DMS 273 (cell line): Measurements from ENCODE around the gene SH3BP5.
A peak's percentile ranks its signal among the peaks of the same experiment; 100 is the strongest.

Source experiments
- DNase-seq: peaks from one replicate; lab custom pipeline; 2025; ENCODE audit not compliant: unreplicated experiment; lab: John Stamatoyannopoulos, UW

Gene SH3BP5

DNA sequence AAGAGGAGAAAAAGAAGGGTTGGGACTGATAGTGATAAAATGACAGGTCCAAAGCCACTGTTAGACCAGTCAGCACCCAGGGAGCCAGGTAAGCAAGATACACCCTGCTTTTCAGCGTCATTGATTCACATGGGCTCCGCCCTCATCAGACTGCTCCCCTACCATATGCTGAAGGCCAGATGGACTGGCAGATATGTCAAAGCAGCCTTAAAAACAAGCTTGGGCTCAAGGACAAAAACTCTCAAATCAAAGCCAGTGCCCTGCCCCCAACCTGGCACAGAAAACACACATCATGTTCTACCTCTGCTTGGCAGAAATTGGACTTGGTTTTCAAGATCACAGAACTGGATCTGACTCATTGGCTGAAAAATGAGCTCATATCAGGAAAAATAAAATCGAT is 33.4 kb downstream of the SH3BP5 start:
- DNase-seq = peak; percentile 92

DNA sequence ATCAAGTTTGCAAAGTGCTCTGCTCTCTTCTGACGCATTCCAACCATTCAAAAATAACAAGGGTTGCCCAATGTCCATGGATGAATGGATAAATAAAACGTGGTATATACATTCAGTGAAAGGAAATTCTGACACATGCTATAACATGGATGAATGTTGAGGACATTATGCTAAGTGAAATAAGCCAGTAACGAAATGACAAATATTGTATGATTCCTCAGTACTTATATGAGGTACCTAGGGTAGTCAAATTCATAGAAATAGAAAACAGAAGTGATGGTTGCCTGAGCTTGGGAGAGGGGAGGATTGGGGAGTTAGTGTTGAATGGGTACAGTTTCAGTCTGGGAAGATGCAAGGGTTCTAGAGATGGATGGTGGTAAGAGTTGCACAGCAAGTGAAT is 33.9 kb downstream of the SH3BP5 start:
- DNase-seq = no peak

DNA sequence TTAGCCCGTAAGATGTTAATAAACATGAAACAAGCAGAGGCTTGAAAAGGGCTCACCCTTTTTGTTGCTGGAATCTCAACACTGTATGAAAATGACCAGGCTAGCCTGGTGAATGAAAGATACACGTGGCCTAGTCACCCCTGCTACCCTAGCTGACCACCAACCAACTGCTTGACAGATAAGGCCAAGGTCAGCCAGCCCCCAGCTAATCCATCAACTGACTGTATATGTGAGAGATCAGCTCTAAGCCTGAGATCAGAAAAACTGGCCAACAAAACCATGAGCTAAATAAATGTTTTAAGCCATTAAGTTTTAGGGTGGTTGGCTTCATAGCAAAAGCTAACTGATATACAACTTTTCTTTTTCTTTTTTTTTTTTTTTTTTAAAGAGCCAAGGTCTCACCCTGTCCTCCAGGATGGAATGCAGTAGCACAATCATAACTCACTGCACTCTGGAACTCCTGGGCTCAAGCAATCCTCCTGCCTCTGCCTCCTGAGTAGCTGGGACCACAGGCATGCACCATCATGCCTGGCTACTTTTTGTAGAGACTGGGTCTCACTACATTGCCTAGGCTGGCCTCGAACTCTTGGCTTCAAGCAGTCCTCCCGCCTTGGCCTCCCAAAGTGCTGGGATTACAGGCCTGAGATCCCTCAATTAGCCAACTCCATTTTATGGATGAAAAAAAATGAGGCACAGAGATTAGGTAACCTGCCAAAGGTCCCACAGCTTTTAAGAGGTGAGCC is 34.6 kb downstream of the SH3BP5 start:
- DNase-seq = no peak

DNA sequence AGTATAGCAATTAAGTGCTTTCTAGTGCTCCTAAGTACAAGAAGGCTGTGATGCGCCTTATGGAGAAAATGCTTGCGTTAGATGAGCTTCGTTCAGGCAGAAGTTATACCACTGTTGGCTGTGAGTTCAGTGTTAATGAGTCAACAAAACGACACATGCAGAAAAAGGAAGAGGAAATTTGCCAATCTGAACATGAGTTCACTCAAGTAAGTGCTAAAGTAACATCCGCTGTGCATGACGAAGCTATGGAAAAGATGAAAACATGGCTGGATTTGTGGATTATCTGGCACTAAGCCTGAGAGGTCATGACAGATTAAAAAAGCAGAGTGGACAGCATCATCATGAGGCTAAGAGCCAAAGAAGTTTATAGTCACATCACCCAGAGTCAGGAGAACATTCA is 36.9 kb downstream of the SH3BP5 start:
- no peak for DNase-seq

DNA sequence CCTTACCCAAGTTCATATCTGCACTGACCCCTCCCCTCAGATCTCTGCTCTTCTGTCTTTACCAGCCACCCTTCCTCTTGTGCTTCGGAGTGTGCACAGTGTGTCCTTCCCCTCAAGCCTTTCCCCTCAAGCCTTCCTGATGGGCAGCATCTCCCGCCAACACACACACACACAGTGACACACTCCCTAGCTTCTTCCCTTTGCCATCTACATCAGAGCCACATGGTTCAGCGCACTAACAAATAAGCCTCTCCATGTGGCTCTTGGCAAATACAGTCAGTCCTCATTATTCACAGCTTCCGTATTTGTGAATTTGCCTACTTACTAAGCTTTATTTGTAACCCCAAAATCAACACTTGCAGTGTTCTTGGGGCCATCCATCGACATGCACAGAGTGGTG is 37.5 kb downstream of the SH3BP5 start:
- DNase-seq = no peak

DNA sequence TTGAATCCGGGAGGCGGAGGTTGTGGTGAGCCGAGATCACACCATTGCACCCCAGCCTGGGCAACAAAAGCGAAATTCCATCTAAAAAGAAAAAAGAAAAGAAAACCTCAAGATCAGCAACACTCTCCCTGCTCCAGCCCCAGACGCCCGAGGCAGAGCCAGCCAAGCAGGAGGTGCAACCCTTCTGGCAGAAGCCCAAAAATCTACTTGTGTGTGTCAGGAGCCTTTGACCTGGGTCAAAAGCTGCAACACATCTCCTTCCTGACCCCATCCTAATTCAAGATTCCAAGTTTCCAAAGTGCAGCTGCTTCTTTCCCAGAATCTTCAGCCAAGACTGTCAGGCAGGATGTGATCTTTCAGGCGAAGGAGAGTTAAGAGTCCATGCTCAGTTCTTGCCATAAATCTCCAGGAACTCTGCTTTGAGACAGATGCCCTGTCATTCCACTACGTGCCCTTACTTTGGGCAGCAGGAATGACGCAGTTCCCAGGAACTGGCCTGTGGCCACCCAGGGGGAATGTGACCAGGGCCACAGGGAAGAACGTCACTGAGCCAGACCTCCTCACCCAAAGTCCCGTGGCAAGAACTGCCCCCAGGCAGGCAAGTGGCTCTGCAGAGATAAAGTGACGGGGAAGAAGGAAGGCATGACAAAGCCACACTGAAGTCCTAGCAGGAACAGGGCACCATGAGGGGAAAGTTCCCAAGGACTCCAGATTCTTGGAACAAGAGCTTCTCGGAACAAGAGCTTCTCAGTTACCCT is 39.4 kb downstream of the SH3BP5 start:
- DNase-seq = peak; percentile 40

DNA sequence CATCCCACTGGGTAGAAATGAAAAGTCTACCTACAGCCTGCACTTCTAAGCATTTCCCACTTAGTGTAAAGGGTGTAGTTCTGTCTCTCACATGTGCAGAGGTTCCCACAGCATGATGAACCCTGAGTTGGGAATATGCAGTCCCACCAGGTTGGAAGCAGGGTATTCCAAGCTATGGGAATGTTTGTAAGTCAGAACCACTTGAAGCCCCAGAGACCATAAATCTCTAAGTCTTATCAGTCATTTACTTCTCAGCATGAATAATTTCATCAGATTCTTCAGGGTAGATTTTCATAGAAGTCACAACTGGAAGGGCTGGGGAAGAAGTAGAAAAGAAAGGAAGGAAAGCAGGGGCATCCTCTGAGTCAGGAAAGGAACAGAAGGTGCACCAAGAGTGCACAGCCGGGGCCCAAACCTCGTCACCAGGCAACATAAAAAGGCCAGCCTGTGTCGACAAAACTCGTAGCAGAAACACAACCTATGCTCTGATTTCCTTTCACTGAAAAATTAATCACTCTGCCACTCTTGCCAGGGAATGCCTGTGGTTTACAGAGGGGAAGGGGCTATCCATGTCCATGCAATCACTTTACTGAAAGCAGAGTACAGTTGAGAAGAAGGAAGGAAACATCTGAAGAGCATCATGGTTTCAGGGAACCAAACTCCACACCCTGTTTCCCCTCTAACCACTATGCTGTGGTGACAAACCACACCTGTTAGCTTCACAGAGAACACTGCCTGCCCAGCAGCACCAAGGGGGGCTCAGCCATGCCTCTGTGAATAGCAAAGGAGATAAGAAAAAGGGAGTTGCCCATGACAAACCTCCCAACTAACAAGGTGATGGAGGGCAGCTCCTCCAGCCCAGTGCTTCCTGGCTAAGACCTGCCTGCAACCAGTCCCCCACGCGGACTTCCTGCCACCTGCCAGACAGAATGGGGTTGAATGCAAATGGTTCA is 40.5 kb downstream of the SH3BP5 start:
- DNase-seq = peak; percentile 40

DNA sequence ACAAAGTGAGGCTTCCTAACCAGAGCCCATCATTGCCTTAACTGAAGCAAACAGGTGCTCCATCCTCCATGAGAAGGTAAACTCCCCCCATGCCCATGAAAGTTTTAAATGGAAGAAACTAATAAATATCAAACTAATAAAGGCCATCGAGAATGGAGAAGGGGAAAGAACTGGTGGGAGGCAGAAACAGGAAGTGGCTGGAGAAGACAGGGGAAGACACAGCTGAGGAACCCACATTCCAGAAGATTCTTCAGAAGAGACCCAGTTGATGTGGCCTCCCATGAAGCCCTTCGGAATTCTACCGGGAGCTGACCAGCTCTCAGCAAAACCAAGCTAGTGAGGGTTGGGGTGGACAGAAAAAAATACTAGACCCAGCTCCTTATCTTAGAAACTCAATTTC is 41.6 kb downstream of the SH3BP5 start:
- DNase-seq = no peak

DNA sequence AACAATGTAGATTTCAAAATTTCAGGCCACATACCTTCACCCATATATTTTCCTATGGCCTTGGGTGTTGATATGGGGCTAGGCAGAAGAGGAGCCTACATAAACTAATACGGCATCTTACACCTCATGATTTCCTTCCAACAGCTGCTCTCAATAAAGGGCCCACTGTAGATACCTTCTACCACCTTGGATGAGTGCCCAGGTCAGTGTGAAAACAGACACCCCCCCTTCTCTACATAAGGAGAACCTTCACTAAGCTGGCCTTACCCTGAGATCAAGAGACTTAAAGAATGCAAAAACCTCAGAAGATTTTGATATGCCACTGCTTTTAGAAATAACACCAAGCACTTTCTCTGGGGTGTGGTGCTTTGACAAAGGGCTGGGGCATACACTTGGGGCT is 42.7 kb downstream of the SH3BP5 start:
- DNase-seq = peak; percentile 15

DNA sequence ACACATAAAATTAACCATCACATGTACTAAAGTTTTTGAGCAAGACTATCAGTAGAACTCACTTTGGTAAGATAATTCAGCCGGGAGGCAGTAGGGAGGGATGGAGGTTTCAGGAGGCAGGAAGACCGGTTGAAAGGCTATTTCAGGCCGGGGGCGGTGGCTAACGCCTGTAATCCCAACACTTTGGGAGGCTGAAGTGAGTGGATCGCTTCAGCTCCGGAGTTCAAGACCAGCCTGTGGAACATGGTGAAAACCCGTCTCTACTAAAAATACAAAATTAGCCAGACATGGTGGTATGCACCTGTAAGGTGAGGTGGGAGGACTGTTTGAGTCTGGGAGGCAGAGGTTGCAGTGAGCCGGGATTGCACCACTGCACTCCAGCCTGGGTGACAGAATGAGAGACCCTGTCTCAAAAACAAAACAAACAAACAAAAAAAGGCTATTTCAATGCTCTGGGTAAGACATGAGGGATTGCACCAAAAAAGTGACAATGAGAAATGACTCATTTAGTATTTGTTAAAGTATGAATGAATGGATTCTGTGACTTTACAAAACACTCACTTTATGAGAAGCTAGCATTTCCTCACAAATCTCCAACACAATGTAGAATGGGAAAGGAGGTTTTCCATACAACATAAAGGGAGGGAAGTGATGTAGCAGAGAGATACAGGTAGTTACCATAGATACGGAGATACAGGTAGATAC is 43.9 kb downstream of the SH3BP5 start:
- no peak for DNase-seq

DNA sequence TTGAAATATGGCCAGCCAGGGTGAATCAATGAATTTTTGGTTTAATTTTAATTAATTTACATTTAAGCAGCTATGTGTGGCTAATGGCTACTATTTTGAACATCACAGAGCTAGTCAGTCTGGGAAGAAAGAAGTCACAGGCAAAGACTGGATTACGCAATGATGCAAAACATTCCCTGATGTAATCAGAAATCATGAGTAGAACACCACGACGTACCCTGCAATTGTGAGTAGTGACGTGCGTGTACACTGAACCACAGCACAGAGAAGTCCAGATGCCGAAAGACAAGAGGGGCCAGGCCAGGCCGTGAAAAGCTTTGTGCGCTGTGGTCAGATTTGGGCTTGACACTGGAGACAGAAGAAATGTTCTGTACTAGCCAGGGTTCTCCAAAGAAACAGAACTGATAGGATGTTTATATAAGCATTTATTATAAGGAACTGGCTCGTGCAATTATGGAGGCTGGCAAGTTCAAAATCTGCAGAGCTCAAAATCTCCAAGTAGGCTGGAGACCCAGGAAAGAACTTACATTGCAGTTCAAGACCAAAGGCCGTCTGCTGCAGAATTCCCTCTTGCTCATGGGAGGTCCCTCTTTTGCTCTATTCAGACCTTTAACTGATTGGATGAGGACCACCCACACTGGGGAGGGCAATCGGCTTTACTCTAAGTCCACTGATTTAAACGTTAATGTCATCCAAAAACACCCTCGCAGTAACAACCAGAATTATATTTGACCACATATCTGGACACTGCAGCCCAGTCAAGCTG is 44.6 kb downstream of the SH3BP5 start:
- DNase-seq = no peak

DNA sequence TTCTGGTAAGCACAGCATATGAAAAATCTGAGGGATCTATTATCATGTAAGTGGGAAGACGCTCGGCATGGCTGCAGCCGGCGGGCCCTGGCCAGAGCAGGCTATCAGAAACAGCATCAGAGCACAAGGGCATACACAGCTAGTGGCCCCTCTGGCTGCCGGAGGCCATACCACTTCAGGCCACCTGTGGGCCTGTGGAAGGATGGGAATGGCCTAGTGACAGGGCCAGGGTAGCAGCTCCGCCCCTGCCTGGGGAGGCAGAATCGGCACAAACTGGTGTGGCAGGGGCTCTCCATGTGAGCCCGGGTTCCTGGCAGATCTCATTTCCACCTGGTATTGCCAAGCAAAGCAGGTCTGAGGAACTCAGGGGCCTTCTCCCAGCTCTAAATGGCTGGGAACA is 46.4 kb downstream of the SH3BP5 start:
- DNase-seq = no peak

DNA sequence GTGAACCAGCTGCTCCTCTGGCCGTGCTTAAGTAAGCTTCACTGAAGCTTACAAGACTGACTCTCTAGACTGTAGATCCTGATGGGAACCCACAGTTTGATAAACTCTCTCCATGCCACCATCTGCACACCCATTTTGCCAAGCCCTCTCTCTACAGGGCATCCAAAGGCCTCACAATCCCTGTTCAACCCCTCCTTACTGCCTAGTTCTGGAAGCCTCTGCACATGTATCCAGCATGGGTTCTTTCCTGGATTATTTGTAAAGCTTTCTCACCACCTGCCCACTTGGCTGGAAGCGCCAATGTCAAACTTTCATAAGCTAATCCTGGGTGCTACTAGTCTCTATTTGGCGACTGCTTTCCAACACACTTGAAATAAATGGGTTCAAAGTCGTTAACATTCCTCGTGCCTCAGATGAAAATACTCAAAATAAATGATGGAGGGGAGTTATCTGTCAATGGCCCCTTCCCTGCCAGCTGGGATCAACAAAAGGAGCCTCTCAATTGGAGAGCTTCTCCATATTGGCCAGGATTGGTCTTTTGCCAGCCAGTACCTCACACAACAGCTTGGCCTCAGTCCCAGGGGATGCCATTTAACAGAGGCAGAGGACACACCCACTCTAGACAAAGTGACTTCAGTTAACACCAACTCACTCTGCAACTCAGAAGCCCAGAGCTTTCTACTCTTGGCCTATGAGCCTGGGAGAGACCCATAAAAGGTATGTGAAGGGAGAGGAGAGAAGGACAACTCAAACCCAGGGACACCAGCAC is 48.1 kb downstream of the SH3BP5 start:
- peak; percentile 96 for DNase-seq

DNA sequence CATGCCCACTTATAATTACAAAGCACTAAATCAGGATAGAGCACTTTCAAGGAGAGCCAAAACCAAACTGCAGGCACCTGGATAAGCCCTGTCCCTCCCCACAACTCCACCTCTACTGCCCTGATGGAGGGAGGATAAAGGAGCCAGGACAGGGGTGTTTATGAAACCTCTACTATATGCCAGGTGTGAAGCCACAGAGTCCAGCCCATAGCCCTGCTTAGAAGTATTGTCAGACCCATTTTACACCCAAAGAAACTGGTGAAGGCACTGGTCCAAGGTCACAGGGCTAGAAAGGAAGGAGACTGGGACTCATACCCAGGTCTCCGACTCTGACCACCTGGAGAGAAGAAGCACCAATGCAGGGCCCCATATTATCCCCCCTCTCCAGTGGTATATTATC is 48.7 kb downstream of the SH3BP5 start:
- no peak for DNase-seq

DNA sequence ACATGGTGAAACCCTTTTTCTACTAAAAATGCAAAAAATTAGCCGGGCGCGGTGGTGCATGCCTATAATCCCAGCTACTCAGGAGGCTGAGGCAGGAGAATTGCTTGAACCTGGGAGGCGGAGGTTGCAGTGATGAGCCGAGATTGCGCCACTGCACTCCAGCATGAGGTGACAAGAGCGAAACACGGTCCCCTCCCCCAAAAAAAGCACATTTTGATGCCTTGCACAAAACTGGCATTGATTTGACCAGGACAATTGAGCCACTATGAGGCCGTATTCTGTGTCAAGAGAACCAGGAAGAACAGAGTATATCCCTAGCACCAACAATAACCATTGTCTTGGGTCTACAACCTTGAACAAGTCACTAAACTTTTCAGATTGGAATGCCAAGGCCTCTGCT is 50.6 kb downstream of the SH3BP5 start:
- DNase-seq = no peak

DNA sequence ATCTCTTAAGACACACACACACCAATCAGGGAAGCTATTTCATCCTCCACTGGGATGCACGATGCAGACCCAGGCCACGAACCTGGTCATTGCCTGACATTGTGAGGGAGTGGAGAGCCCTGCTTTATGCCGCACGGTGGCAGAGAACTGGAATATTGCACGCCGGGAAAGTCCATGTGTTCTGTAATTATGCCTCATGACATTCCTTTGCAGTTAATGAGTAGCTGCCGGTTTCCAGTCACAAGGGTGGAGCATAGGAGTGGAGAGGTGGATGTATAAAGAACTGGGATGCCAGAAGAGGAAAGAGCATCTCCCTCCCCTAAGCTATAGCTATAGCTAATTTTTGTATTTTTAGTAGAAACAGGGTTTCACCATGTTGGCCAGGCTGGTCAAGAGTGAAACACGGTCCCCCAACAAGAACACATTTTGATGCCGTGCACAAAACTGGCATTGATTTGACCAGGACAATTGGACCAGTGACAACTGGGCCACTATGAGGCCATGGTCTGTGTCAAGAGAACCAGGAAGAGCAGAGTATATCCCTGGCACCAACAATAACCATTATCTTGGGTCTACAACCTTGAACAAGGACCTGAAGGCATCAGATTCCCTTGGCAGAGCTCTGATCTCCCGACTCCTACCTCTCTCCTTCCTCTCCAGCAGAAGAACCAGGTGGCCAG is 51.4 kb downstream of the SH3BP5 start:
- DNase-seq = no peak

DNA sequence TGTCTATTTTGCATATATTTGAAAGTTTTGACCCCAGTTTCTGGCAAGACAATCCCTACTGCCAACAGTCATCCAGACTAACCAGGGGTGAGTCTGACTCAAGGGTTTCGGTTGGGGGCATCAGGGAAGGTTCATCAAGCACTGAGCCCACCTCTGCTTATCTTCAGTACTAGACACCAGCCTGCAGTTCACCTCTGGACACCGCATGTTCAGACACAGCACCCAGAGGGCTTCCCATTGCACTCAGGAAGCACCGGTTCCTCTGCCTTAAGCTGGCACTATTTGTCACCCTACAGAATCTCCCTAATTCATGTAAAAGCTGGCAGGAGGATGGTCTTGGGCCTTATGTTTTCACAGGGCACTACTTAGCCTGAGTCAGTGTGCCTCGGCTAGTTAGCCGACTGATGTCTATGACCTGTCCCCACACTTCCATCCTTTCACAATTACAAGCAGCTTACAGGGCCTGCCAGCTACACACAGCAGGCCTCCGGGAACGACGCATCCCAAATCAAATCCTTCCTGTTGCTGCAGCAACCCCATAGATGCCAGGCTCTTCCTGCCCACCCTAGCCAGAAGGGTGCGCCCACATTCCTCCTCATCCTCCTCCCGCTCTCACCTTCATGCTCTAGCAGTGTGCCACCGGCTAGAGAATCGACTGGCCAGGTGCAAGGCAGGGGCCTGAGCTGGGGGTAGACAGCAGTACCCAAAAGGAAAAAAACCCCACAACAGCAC is 52.5 kb downstream of the SH3BP5 start:
- DNase-seq = no peak

DNA sequence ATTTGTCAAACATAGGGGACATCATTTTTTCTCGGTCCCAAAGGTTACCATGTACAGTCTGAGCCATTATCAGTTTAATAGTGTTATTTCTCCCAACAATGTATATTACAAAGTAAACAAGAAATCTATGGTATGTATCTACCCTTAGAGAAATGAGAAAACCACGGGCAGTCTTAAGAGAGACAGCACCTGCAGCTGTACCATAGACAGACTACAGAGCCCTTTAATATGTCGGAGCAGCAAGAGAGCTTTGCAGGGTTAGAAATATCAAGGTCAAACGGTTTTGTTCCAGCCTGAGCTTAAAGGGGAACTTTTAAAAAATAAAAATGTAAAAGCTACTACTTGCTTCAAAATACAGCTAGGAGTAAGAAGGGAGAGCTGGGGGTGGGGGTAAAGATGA is 53.2 kb downstream of the SH3BP5 start:
- no peak for DNase-seq
